ENCODE results near the gene SETBP1. TPM values are rescaled to one million over a fixed set of nuclear protein-coding genes. Genes with fewer than 3 reads are reported as not detected.

Gene SETBP1
- total and polyA plus RNA-seq, 3 donors from 2014 or later: 6.2 to 34.7 (median 33.1) TPM

GRCh38 chr18:44841221-44841620, 160.5 kb downstream of the SETBP1 start:
- H3K4me1 ChIP-seq: peaks cover 10% of the 10 kb centered on the region
- H3K36me3 ChIP-seq (ENCODE audit: low read depth, missing control alignments): no peaks in the 10 kb centered on the region
- no peak overlapping the region for H3K27ac ChIP-seq
- DNase-seq: no peak
- TF ChIP-seq POLR2A (IDR thresholded peaks at IDR 0.05): no peak
- TF ChIP-seq CTCF (IDR thresholded peaks at IDR 0.05): no peak
- intact Hi-C loops (cut with DNase I; ENCODE audit: low total_unique reads): no loop called here
- 98 to 100% methylated on average over 4 of the region's 4 CpGs for WGBS, 2 donors
- no peaks in the 10 kb centered on the region for H3K9me3 ChIP-seq
- H3K27me3 ChIP-seq: no peaks in the 10 kb centered on the region
- no peak overlapping the region for H3K4me3 ChIP-seq

- H3K4me1 ChIP-seq: peaks cover 6% of the 10 kb centered on the region
- H3K9me3 ChIP-seq: no peaks in the 10 kb centered on the region
- TF ChIP-seq CTCF (IDR thresholded peaks at IDR 0.05) (no peak), POLR2A (IDR thresholded peaks at IDR 0.05) (no peak)
- H3K4me3 ChIP-seq: no peak overlapping the region
- H3K27ac ChIP-seq: no peak overlapping the region
- DNase-seq: no peak
- WGBS, 2 donors: 83 to 84% methylated on average over 10 of the region's 10 CpGs
- H3K36me3 ChIP-seq (ENCODE audit: low read depth, missing control alignments): no peaks in the 10 kb centered on the region
- intact Hi-C loops (cut with DNase I; ENCODE audit: low total_unique reads): no loop called here
- no peaks in the 10 kb centered on the region for H3K27me3 ChIP-seq
These were observed 161.3 kb downstream of the SETBP1 start for GRCh38 chr18:44841752-44842587.

DNA sequence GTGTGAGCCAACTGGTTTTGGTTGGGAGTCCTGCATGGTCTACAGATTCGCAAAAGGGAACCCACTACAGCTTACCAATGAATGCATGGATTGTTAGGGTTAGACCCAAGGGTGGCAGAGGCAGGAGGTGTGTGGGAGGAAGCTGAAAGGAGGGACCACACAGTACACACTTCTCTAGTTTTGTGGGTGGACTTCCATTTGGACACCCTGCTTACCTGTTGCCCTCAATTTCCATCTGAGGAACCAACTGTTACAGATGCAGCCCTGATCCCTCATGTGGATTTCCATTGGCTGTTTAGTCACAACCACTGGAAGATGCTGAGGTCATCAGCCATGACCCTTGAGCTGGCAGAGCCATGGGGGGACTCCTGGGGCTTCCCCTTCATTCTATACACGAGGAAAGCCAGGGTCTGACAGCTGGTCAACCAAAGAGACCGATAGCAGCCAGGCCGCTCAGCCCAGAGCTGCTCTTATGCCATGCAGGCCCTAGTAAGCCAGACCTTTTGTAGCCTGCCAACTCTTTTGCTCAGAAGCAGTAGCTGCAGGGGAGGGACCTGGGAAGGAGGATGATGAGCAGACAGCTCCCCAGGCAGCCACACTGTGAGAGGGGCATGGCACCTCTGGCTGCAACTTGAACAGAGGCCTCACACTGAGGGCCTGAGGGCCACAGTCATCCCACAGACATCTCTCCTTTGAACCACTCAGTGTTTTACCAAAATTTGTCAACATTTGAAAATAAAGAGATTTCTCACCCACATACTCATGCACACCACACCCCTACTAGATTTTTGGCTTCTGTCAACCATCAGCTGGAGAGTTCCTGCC, 162.1 kb downstream of the SETBP1 start:
- 86 to 98% methylated on average over 2 to 4 of the region's 4 CpGs for WGBS, 2 donors
- H3K4me3 ChIP-seq: no peak overlapping the region
- H3K27ac ChIP-seq: no peak overlapping the region
- intact Hi-C loops (cut with DNase I; ENCODE audit: low total_unique reads): no loop called here
- H3K27me3 ChIP-seq: no peaks in the 10 kb centered on the region
- DNase-seq: no peak
- peaks cover 6% of the 10 kb centered on the region for H3K4me1 ChIP-seq
- H3K9me3 ChIP-seq: no peaks in the 10 kb centered on the region
- TF ChIP-seq CTCF (IDR thresholded peaks at IDR 0.05) (no peak), POLR2A (IDR thresholded peaks at IDR 0.05) (no peak)
- H3K36me3 ChIP-seq (ENCODE audit: low read depth, missing control alignments): no peaks in the 10 kb centered on the region

- TF ChIP-seq POLR2A (IDR thresholded peaks at IDR 0.05) (no peak), CTCF (IDR thresholded peaks at IDR 0.05) (no peak)
- no peak for DNase-seq
- Histone ChIP-seq H3K4me1 (no peaks in the 10 kb centered on the region), H3K27me3 (no peaks in the 10 kb centered on the region), H3K36me3 (ENCODE audit: low read depth, missing control alignments) (no peaks in the 10 kb centered on the region), H3K9me3 (no peaks in the 10 kb centered on the region), H3K27ac (no peak overlapping the region), H3K4me3 (no peak overlapping the region)
- intact Hi-C loops (cut with DNase I; ENCODE audit: low total_unique reads): no loop called here
- WGBS, 2 donors: 83 to 89% methylated on average over 5 of the region's 5 CpGs
These were observed 163.8 kb downstream of the SETBP1 start for GRCh38 chr18:44844486-44844885.
